Stimulated activated CD8-positive, alpha-beta memory T cell treated with anti-CD3 and anti-CD28 coated beads, Interleukin-12 subunit alpha, Interleukin-12 subunit beta, amount 100 ng/mL, for 24 hours (primary cell): ENCODE data around the gene KCNMB1.
"Not testable (repeated sequence)": the region's sequence is repeated elsewhere in the genome, so short reads cannot be mapped to it uniquely, and the experiment has no call there.

ENCODE experiments used
- DNase-seq: peaks from one replicate; pipeline ENCODE4 v3.0.0-alpha.2; 2020; ENCODE audit errors: extremely low read depth

KCNMB1 gene

GRCh38 chr5:170376526-170376925, 12.6 kb downstream of the KCNMB1 start:
- not testable (repeated sequence) for DNase-seq

DNA sequence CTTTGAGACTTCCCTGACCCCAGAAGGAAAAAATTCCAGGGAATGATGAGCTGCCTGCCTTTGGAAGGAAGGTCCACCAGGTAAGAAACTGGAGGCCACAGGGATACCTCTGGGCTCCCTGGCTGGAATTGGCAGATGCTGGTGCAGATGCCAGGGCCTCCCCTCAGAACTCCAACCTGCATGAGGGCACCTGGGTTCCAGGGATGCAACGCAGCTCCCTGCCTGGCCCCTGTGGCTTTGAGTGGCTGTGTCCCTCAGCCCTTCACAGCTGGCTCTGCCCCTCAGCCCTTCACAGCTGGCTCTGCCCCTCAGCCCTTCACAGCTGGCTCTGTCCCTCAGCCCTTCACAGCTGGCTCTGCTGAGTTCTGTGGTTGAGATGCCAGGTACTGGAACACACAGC, 13.9 kb downstream of the KCNMB1 start:
- no peak for DNase-seq

DNA sequence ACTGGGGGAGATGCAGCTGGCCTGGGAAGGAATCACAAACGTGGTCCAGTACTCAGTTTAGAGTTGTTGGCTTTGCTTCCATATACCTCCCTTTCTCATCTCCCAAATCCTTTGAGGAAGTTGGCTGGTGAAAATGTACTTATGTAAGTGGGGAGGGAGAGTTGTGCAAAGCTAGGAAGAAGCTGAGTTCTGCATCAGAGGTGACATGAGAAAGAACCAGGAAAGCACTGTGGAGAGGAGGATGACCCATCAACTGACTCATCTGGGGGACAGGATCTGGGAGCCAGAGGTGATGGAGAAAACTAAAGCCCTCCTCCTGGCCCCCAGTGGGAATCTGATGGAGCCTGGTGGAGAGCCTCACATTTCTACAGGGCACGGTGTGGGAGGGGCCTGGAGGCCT, 16.2 kb downstream of the KCNMB1 start:
- DNase-seq, result no peak

DNA sequence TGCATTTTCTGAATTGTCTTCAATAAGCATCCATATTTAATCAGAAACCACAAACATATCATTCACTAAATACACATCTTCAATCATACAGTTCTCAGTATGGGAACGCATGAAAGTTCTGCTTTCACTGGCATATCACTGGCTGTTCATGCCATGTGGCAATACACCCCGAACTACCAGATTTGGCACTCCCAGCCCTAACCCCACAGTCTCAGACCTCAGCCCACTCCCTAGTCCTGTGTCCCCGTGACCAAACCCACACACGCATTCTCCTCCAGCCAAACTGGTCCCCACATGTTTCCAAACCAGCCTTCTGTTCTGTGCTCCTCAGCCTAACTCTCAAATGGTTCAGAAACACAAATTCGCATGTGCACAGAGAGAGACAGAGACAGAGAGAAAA, 20.6 kb downstream of the KCNMB1 start:
- no peak for DNase-seq

DNA sequence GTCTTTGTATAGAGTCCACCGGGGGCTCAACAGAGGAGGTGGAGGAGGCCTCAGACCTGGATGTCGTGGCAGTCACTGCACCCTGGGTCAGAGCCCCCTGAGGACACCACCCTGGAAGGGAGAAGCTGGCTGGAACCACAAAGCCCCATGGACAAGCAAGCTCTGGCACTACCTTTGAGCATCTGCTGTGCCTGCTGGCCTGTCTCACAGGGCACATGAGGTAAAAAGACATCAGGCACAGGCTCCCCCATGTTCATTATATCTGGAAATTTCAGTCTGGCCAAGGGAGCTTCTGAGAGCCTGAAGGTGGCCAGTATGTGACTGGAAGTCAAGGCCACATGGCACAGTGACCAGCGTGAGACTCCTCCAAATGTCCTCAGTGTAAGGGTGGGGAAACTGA, 22.9 kb downstream of the KCNMB1 start:
- no peak for DNase-seq

DNA sequence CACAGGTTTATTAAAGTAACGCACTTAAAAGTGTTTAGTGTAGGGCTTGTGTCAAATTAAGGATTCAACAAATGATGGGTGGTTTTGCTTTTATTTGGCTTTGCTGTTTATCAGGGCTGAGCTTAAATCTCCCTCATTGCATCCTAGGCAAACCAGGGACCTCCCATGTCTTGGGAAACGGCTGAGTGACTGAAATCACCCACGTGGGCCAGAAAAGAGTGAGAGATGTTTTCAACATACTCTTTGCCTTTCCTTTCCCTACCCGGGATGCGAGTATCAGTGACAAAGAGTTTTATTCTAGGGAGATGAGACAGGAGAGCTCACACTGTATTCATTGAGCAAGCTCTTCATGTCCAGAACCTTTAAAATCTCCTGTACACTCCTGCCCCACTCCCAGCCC, 23.3 kb downstream of the KCNMB1 start:
- DNase-seq, result no peak

GRCh38 chr5:170365011-170365410, 24.2 kb downstream of the KCNMB1 start:
- DNase-seq, result no peak

GRCh38 chr5:170363671-170364070, 25.5 kb downstream of the KCNMB1 start:
- no peak for DNase-seq

GRCh38 chr5:170362656-170363055, 26.5 kb downstream of the KCNMB1 start:
- no peak for DNase-seq

GRCh38 chr5:170362102-170362501, 27.1 kb downstream of the KCNMB1 start:
- DNase-seq, result no peak

DNA sequence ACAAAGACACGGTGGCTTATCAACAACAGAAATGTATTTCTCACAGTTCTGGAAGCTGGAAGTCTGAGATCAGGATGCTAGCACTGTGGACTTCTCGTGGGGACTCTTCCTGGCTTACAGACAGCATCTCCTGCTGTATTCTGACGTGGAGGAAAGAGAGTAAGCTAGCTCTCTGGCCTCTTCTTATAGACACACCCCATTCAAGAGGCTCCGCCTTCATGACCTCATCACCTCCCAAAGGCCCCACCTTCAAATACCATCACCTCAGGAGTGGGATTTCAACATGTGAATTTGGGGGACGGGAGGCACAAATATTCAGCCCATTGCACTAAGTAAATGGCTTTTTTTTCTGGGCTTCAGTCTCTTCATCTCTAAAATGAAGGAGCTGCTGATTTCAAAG, 27.6 kb downstream of the KCNMB1 start:
- no peak for DNase-seq

GRCh38 chr5:170361116-170361515, 28.1 kb downstream of the KCNMB1 start:
- DNase-seq, result no peak

GRCh38 chr5:170360709-170361108, 28.5 kb downstream of the KCNMB1 start:
- DNase-seq, result no peak

- DNase-seq, result no peak
Measured at GRCh38 chr5:170357955-170358444, 31.2 kb downstream of the KCNMB1 start.

DNA sequence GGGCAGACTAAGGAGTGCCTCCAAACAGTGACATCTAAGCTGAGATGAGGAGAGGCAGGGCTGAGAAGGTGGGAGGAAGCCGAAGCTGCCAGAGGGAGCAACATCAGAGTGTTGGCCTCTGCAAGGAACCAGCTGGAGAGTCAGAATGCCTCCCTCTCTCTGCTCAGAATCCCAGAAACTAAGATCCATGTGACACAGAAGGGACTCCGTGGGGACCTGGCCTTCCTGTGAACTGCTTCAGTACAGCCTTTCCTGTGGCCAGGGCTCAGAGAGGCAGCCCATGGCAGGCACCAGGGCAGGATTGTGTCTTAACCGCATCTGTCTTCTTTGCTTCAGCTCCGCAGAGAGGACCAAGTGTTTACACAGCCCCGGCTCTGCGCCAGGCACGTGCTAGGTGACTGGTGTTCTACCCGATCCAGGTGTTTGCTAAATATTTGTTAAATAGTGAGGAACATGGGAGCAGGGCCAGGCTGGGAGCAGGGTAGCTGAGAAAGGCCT, 33.5 kb downstream of the KCNMB1 start:
- DNase-seq, result no peak

- DNase-seq, result no peak
Measured at GRCh38 chr5:170353961-170354360, 35.2 kb downstream of the KCNMB1 start.

GRCh38 chr5:170353011-170353761, 36.0 kb downstream of the KCNMB1 start:
- DNase-seq, result no peak

DNA sequence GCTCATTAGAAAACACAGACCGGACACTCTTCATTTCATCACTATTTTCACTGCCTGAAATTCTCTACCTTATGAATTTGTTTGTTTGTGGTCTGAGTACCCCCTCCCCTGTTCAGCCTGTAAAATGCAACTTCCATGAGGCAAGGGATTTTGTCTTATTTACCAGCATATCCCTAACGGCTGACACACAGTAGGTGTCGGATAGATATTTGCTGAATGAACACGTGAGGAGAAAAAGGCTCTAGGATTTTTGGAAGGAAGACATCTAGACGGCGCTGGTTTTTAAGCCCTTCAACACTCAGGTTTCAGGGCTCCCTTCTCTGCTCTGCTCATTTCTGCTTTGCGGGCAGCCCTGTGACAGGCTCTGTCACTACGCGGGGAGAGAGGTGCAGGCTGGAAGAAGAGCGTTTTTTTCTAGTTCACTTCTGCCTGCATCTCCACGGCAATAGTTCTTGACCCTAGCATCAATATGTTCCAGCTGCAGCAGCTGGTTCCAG, 41.0 kb downstream of the KCNMB1 start:
- no peak for DNase-seq

- no peak for DNase-seq
Measured at GRCh38 chr5:170347022-170347567, 42.1 kb downstream of the KCNMB1 start.

DNA sequence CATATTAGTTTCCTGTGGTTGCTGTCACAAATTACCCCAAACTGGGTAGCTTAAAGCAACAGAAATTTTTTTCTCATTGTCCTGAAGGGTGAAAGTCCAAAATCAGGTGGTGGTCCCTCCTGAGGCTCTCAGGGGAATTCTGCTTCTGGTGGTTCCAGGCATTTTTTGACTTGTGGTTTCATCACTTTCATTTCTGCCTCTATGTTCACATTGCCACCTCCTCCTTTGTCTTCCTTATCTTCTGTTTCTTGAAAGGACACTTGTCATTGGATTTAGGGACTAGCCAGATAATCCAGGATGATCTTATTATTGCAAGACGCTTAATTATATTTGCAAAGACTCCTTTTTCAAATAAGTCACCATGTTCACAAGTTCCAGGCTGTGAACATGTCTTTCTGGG, 43.2 kb downstream of the KCNMB1 start:
- no peak for DNase-seq

DNA sequence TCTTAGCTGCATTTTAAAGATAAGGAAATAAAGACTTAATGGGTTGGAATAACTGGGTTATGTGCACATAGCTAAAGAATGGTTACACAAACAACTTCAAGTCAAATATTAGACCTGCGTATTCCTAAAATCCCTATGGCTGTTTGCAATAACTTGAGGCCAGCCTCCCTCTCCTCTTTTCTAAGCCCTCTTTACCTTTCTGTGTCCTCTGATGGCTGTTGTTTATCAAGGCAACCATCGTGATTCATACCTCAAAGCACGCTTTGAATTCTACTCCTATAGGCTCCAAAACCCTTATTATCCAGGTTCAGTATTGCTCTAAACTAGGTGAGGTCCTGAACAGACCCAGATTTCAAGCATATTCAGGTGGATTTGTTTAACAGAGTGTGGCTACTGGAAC, 46.0 kb downstream of the KCNMB1 start:
- no peak for DNase-seq

DNA sequence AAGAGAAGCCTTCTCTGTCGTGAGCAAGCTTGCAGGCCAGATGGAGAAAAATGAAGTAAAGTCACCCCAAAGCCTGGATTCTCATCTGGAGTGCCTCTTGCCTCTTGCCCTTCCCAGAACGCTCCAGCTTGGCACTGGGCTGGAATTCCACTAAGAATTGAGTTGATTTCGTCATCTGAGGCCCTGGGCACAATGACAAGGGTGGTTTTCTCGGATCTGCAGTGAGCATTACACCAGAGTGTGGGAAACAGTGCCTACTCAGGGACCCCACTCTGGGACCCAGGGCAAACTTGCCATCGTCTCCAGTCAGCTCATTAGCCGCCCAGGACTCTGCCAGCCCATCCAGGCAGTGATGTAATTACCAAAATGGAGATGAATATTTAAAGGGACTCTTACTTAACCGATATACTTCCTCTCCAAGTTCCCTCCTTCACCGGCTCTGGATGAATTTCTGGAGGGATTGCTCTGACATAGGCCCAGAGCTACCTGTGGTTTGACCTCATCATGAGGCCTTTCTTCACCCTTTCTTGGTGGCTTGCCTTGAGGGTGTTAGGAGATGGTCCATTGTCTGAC, 46.9 kb downstream of the KCNMB1 start:
- DNase-seq, result no peak

GRCh38 chr5:170341545-170341944, 47.6 kb downstream of the KCNMB1 start:
- no peak for DNase-seq
